NCI-H2081 (cell line): ENCODE measurements around the gene ZNF440.
"Not testable (repeated sequence)": the region's sequence is repeated elsewhere in the genome, so short reads cannot be mapped to it uniquely, and the experiment has no call there.

Experiments used
- DNase-seq, 2 experiments: peaks; one replicate each; lab custom pipeline; 2025; lab: John Stamatoyannopoulos, UW

ZNF440 gene

GRCh38 chr19:11828957-11829876 is 15.1 kb downstream of the ZNF440 start:
- not testable (repeated sequence) for DNase-seq

DNA sequence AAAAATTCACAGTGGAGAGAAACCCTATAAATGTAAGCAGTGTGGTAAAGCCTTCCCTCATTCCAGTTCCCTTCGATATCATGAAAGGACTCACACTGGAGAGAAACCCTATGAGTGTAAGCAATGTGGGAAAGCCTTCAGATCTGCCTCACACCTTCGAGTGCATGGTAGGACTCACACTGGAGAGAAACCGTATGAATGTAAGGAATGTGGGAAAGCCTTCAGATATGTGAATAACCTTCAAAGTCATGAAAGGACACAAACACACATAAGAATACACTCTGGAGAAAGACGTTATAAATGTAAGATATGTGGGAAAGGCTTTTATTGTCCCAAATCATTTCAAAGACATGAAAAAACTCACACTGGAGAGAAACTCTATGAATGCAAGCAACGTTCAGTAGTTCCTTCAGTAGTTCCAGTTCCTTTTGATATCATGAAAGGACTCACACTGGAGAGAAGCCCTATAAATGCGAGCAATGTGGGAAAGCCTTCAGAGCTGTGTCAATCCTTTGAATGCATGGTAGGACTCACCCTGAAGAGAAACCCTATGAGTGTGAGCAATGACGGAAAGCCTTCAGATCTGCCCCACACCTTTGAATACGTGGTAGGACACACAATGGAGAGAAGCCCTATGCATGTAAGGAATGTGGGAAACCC is 18.3 kb downstream of the ZNF440 start:
- no peak for DNase-seq

DNA sequence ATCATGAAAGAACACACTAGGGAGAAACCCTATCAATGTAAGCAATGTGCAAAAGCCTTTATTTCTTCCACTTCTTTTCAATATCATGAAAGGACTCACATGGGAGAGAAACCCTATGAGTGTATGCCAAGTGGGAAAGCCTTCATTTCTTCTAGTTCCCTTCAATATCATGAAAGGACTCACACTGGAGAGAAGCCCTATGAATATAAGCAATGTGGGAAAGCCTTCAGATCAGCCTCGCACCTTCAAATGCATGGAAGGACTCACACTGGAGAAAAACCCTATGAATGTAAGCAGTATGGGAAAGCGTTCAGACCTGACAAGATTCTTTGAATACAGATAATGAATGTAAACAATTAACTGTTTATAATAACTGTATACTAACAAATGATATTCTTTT is 19.5 kb downstream of the ZNF440 start:
- no peak for DNase-seq

GRCh38 chr19:11835626-11836066 is 21.6 kb downstream of the ZNF440 start:
- DNase-seq = not testable (repeated sequence)

DNA sequence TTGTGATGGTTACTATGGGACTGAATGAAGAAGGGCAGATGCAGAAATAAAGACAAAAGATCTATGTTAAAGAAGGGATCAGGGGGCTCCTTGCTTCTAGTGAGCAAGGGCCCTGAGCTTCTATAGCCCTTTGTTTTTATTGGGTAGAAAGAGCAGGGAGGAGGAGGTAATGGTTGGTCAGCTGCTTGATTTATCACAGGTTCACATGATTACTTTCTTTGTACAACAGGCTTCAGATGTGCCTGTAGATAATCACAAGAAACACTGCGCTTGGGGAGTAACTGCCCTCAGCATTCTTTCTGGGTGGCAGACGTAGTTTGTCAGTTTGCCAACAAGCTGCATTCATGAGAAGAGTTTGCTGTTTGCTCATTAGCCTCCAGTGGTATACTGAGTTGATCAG is 29.6 kb downstream of the ZNF440 start:
- no peak for DNase-seq

GRCh38 chr19:11847615-11848014 is 33.5 kb downstream of the ZNF440 start:
- DNase-seq = not testable (repeated sequence)

GRCh38 chr19:11848200-11848593 is 34.1 kb downstream of the ZNF440 start:
- no peak for DNase-seq

GRCh38 chr19:11848594-11849469 is 34.8 kb downstream of the ZNF440 start, which contains the start of gene ZNF439:
Gene ZNF439, plus strand, starts transcription at chr19:11848726. Its CDS starts 142 bp downstream, at chr19:11848868.
- peak; percentile 89 to 93 for DNase-seq

DNA sequence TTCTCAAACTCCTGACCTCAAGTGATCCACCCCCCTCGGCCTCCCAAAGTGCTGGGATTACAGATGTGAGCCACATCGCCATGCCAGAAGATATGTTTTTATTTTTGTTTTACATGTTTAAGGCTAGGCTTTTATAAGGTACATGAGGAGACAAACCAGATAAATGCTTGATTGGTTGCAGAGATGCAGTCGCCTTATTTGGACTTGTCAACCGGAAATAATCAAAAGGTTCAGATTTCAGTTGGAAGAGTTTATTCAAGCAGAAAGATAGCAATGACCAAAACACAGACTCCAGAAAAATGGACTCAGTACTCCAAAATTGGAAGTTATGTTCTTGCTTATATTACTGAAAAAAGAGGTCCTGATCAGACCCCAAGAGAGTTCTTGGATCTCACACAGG is 36.2 kb downstream of the ZNF440 start:
- not testable (repeated sequence) for DNase-seq

DNA sequence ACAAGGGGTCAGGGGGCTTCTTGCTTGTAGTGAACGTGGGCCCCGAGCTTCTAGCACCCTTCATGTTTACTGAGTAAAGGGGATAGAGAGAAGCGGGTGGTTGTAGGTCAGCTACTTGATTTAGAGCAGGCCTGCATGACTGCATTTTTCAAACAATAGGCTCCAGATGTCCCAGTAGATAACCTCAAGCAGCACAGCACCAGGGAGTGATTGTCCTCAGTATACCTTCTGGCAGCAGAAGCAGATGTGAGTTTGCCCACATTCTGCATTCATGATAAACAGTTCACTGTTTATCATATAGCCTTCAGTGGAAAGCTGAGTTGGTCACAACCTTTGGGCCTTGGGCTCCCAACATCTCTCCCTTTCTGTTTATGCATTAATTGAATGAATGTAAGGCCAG is 39.3 kb downstream of the ZNF440 start:
- DNase-seq = no peak

DNA sequence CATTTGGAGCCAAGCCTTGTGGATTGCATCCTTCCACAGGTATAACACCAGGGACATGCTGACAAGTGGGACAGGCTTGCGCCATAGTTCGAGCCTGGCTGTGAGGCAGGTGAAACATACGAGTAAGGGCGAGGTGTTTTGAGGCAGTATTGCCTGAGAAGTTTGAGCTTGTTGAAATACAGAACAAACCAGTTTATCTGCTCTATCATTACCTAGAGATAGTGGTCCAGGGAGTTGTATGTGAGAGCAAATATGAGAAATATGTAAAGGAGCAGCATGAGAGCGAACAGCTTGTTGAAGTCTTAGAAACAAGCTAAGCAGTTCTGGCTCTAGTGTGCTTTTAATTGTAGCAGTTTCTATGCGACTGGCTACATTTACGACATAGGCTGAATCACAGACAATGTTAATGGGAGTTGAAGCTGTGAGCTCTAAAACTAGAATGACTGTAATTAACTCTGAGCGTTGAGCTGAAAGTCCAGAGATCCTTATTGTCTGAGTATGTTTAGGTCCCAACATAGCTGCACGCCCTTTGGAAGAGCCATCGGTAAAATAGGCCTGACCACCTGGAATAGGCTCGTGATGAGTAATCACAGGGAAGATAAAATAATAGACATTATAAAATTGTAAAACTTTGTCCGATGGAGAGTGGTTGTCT is 42.6 kb downstream of the ZNF440 start:
- no peak for DNase-seq

DNA sequence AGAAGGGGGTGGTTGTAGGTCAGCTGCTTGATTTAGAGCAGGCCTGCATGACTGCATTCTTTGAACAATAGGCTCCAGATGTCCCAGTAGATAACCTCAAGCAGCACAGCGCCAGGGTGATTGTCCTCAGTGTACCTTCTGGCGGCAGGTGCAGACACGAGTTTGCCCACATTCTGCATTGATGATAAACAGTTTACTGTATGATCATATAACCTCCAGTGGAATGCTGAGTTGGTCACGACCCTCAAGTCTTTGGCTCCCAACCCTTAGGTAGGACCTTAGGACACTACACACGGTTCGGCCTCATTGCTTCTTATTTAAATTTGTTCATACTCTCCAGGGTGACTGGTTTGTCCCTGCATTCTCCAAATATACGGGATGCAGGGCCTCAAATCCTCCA is 46.6 kb downstream of the ZNF440 start:
- no peak for DNase-seq

DNA sequence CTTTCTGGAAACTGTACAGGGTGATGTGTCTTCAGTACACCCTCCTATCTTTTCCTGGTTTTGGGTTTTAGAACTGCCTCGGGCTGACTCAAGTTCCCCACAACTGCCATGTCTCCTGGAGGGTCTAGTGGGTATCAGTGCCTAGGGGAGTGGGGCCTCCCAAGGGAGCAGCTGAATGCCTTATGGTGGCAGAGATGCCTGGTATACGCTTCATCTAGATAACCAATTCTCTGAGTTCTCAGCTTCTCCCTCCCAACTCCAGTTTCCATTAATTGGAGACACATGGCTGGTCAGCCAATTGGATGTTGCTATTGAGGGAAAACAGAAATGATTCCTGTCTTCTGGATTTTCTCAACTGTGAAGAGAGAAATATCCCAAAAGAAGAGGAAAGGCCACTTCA is 47.2 kb downstream of the ZNF440 start:
- DNase-seq = no peak

- DNase-seq = not testable (repeated sequence)
These were observed 53.7 kb downstream of the ZNF440 start for GRCh38 chr19:11867766-11868165.

DNA sequence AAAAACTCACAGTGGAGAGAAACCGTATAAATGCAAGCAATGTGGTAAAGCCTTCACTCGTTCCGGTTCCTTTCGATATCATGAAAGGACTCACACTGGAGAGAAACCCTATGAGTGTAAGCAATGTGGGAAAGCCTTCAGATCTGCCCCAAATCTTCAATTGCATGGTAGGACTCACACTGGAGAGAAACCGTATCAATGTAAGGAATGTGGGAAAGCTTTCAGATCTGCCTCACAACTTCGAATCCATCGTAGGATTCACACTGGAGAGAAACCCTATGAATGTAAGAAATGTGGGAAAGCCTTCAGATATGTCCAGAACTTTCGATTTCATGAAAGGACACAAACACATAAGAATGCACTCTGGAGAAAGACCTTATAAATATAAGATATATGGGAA is 54.1 kb downstream of the ZNF440 start:
- DNase-seq = no peak

DNA sequence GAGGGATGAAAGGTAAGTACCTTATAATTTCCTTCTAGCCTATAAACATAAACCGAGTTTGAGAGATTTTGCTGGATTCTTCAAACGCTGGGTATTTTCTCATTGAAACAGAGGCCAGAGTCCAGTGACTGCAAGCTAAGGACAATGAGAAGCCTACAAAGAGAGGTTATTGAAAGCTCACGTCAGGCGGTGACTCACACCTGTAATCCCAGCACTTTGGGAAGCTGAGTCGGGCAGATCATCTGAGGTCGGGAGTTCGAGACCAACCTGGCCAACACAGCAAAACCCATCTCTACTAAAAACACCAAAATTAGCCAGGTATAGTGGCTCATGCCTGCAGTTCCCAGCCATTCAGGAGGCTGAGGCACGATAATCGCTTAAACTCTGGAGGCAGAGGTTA is 58.6 kb downstream of the ZNF440 start:
- no peak for DNase-seq

DNA sequence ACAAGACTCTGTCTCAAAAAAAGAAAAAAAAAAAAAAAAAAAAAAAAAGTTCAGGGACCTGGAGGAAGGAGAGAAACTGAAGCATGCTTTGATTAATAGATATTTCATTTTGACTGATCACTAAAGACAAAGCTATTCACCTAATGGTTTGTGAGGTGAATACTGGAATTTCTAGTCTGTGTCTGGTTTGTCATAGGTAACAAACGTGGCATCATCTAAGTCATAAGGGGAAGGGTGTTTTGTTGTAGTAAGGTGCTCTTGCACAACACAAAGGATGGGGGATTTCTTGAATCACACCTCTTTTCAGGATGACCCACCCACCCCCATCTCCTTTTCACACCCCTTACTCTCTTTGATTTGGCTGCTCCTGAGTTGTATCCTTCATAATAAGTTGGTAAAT is 59.7 kb downstream of the ZNF440 start:
- no peak for DNase-seq

GRCh38 chr19:11879687-11880266 is 65.7 kb downstream of the ZNF440 start:
- DNase-seq = not testable (repeated sequence)

GRCh38 chr19:11880598-11880997 is 66.5 kb downstream of the ZNF440 start:
- no peak for DNase-seq

- DNase-seq = peak; percentile 49 to 57
These were observed 67.2 kb downstream of the ZNF440 start for GRCh38 chr19:11881151-11881800.

DNA sequence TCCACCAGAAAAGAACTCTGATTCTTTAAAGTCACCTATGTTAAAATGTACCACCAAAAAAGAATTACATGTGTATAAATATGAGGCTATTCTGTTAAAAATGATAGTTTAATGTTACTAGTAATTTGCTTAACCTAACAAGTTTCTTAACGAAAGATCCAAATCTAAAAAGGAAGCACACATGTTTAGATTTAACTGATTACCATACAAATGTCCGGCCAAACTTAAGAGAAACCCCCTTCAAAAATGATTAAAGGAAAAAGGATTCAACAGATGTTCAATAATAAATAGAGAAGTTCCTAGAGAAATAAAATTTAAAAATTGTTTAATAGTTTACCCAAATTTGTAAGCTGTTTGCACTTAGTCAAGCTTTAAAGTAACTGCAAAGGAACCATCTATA is 68.5 kb downstream of the ZNF440 start:
- no peak for DNase-seq
